Activated naive CD8-positive, alpha-beta T cell (primary cell): Measurements from ENCODE around the gene DDX60.
A peak's percentile ranks its signal among the peaks of the same experiment; 100 is the strongest.
"Not testable (repeated sequence)": the region's sequence is repeated elsewhere in the genome, so short reads cannot be mapped to it uniquely, and the experiment has no call there.

Experiments used
- H3K27ac Mint-ChIP-seq: one replicate; pipeline ENCODE4 v1.8.0; 2021; ENCODE audit warnings: mixed read lengths
- H3K27me3 Mint-ChIP-seq: one replicate; pipeline ENCODE4 v1.8.0; 2021; ENCODE audit warnings: mixed read lengths
- H3K36me3 Mint-ChIP-seq: one replicate; pipeline ENCODE4 v1.8.0; 2021; ENCODE audit warnings: mixed read lengths
- H3K4me1 Mint-ChIP-seq: one replicate; pipeline ENCODE4 v1.8.0; 2021; ENCODE audit warnings: low read depth, mixed read lengths
- H3K4me3 Mint-ChIP-seq: one replicate; pipeline ENCODE4 v1.8.0; 2021; ENCODE audit warnings: mild to moderate bottlenecking, mixed read lengths
- H3K9me3 Mint-ChIP-seq: one replicate; pipeline ENCODE4 v1.8.0; 2021; ENCODE audit warnings: low read depth, mixed read lengths

The DDX60 gene

GRCh38 chr4:168269896-168270295, 48.7 kb downstream of the DDX60 start:
- H3K27ac Mint-ChIP-seq = no peak overlapping the region
- peaks cover 15% of the 10 kb centered on the region for H3K4me1 Mint-ChIP-seq
- H3K36me3 Mint-ChIP-seq = peaks cover 45% of the 10 kb centered on the region
- no peaks in the 10 kb centered on the region for H3K9me3 Mint-ChIP-seq
- H3K4me3 Mint-ChIP-seq = no peak overlapping the region
- no peaks in the 10 kb centered on the region for H3K27me3 Mint-ChIP-seq

GRCh38 chr4:168265327-168265726, 53.2 kb downstream of the DDX60 start:
- H3K27ac Mint-ChIP-seq = no peak overlapping the region
- no peaks in the 10 kb centered on the region for H3K4me1 Mint-ChIP-seq
- H3K4me3 Mint-ChIP-seq = no peak overlapping the region
- H3K36me3 Mint-ChIP-seq = peaks cover 46% of the 10 kb centered on the region
- no peaks in the 10 kb centered on the region for H3K9me3 Mint-ChIP-seq
- H3K27me3 Mint-ChIP-seq = no peaks in the 10 kb centered on the region

GRCh38 chr4:168264903-168265302, 53.6 kb downstream of the DDX60 start:
- Mint-ChIP-seq H3K36me3 (peaks cover 43% of the 10 kb centered on the region), H3K9me3 (no peaks in the 10 kb centered on the region), H3K27me3 (no peaks in the 10 kb centered on the region)

GRCh38 chr4:168263039-168263438, 55.5 kb downstream of the DDX60 start:
- H3K9me3 Mint-ChIP-seq = no peaks in the 10 kb centered on the region
- H3K27me3 Mint-ChIP-seq = no peaks in the 10 kb centered on the region
- no peaks in the 10 kb centered on the region for H3K4me1 Mint-ChIP-seq
- no peak overlapping the region for H3K4me3 Mint-ChIP-seq
- peaks cover 33% of the 10 kb centered on the region for H3K36me3 Mint-ChIP-seq
- no peak overlapping the region for H3K27ac Mint-ChIP-seq

More at GRCh38 chr4:168264903-168265302, 53.6 kb downstream of the DDX60 start:
- no peak overlapping the region for H3K27ac Mint-ChIP-seq
- H3K4me1 Mint-ChIP-seq = no peaks in the 10 kb centered on the region
- no peak overlapping the region for H3K4me3 Mint-ChIP-seq

GRCh38 chr4:168259096-168259495, 59.5 kb downstream of the DDX60 start:
- H3K27ac Mint-ChIP-seq = no peak overlapping the region
- H3K36me3 Mint-ChIP-seq = peaks cover 39% of the 10 kb centered on the region
- H3K4me1 Mint-ChIP-seq = no peaks in the 10 kb centered on the region
- no peak overlapping the region for H3K4me3 Mint-ChIP-seq
- no peaks in the 10 kb centered on the region for H3K27me3 Mint-ChIP-seq
- no peaks in the 10 kb centered on the region for H3K9me3 Mint-ChIP-seq

- no peaks in the 10 kb centered on the region for H3K4me1 Mint-ChIP-seq
- H3K27me3 Mint-ChIP-seq = no peaks in the 10 kb centered on the region
- peaks cover 40% of the 10 kb centered on the region for H3K36me3 Mint-ChIP-seq
- H3K27ac Mint-ChIP-seq = no peak overlapping the region
- H3K4me3 Mint-ChIP-seq = no peak overlapping the region
- no peaks in the 10 kb centered on the region for H3K9me3 Mint-ChIP-seq
Measured at GRCh38 chr4:168257768-168258167, 60.8 kb downstream of the DDX60 start.

GRCh38 chr4:168248176-168248710, 70.3 kb downstream of the DDX60 start:
- Mint-ChIP-seq H3K27ac (no peak overlapping the region), H3K9me3 (no peaks in the 10 kb centered on the region), H3K4me3 (no peak overlapping the region), H3K36me3 (peaks cover 54% of the 10 kb centered on the region), H3K27me3 (no peaks in the 10 kb centered on the region), H3K4me1 (no peaks in the 10 kb centered on the region)

- Mint-ChIP-seq H3K36me3 (peaks cover 57% of the 10 kb centered on the region), H3K27ac (no peak overlapping the region), H3K4me1 (no peaks in the 10 kb centered on the region), H3K9me3 (no peaks in the 10 kb centered on the region), H3K27me3 (no peaks in the 10 kb centered on the region), H3K4me3 (no peak overlapping the region)
Measured at GRCh38 chr4:168247603-168248002, 70.9 kb downstream of the DDX60 start.

- Mint-ChIP-seq H3K27ac (no peak overlapping the region), H3K4me1 (peaks cover 4% of the 10 kb centered on the region), H3K4me3 (no peak overlapping the region), H3K27me3 (no peaks in the 10 kb centered on the region), H3K9me3 (no peaks in the 10 kb centered on the region), H3K36me3 (peaks cover 58% of the 10 kb centered on the region)
Measured at GRCh38 chr4:168241953-168242352, 76.6 kb downstream of the DDX60 start.

GRCh38 chr4:168240821-168241220, 77.7 kb downstream of the DDX60 start:
- Mint-ChIP-seq H3K4me3 (no peak overlapping the region), H3K36me3 (peaks cover 54% of the 10 kb centered on the region), H3K4me1 (peaks cover 4% of the 10 kb centered on the region), H3K27me3 (no peaks in the 10 kb centered on the region), H3K9me3 (no peaks in the 10 kb centered on the region), H3K27ac (no peak overlapping the region)

- H3K27me3 Mint-ChIP-seq = no peaks in the 10 kb centered on the region
- H3K27ac Mint-ChIP-seq = no peak overlapping the region
- H3K9me3 Mint-ChIP-seq = peaks cover 17% of the 10 kb centered on the region
- no peak overlapping the region for H3K4me3 Mint-ChIP-seq
- peaks cover 50% of the 10 kb centered on the region for H3K36me3 Mint-ChIP-seq
- H3K4me1 Mint-ChIP-seq = no peaks in the 10 kb centered on the region
Measured at GRCh38 chr4:168221301-168221700, 97.3 kb downstream of the DDX60 start.

GRCh38 chr4:168220893-168221292, 97.7 kb downstream of the DDX60 start:
- H3K4me3 Mint-ChIP-seq = no peak overlapping the region
- H3K27me3 Mint-ChIP-seq = no peaks in the 10 kb centered on the region
- no peak overlapping the region for H3K27ac Mint-ChIP-seq
- no peaks in the 10 kb centered on the region for H3K4me1 Mint-ChIP-seq
- H3K36me3 Mint-ChIP-seq = peaks cover 54% of the 10 kb centered on the region
- peaks cover 19% of the 10 kb centered on the region for H3K9me3 Mint-ChIP-seq

GRCh38 chr4:168218645-168219044, 99.9 kb downstream of the DDX60 start:
- H3K36me3 Mint-ChIP-seq = peaks cover 61% of the 10 kb centered on the region
- H3K4me3 Mint-ChIP-seq = no peak overlapping the region
- H3K27me3 Mint-ChIP-seq = no peaks in the 10 kb centered on the region
- peak overlapping the region; percentile 42 for H3K27ac Mint-ChIP-seq
- peaks cover 24% of the 10 kb centered on the region for H3K9me3 Mint-ChIP-seq
- no peaks in the 10 kb centered on the region for H3K4me1 Mint-ChIP-seq

- H3K36me3 Mint-ChIP-seq = peaks cover 49% of the 10 kb centered on the region
Measured at GRCh38 chr4:168213511-168213910, 105.0 kb downstream of the DDX60 start.

GRCh38 chr4:168212656-168213055, 105.9 kb downstream of the DDX60 start:
- Mint-ChIP-seq H3K36me3 (peaks cover 43% of the 10 kb centered on the region), H3K27ac (no peak overlapping the region), H3K27me3 (no peaks in the 10 kb centered on the region), H3K4me1 (no peaks in the 10 kb centered on the region), H3K9me3 (peaks cover 16% of the 10 kb centered on the region), H3K4me3 (no peak overlapping the region)

More at GRCh38 chr4:168213511-168213910, 105.0 kb downstream of the DDX60 start:
- not testable (repeated sequence) for H3K4me3 Mint-ChIP-seq, H3K27ac Mint-ChIP-seq, H3K27me3 Mint-ChIP-seq, H3K4me1 Mint-ChIP-seq
- peaks cover 23% of the 10 kb centered on the region for H3K9me3 Mint-ChIP-seq

GRCh38 chr4:168208957-168209614, 109.5 kb downstream of the DDX60 start:
- no peak overlapping the region for H3K4me3 Mint-ChIP-seq
- peaks cover 12% of the 10 kb centered on the region for H3K9me3 Mint-ChIP-seq
- H3K4me1 Mint-ChIP-seq = no peaks in the 10 kb centered on the region
- H3K27ac Mint-ChIP-seq = no peak overlapping the region
- no peaks in the 10 kb centered on the region for H3K27me3 Mint-ChIP-seq
- peaks cover 27% of the 10 kb centered on the region for H3K36me3 Mint-ChIP-seq
